NB4 (cell line): ENCODE results near the gene DENND10.

Experiments
- MYC ChIP-seq: IDR thresholded peaks from 2 replicates; pipeline ENCODE4 v1.6.1; 2011; ENCODE audit warnings: low read depth, low read length
- POLR2A ChIP-seq: IDR thresholded peaks from 2 replicates; pipeline ENCODE4 v1.6.1; 2011; ENCODE audit warnings: mild to moderate bottlenecking; ENCODE audit not compliant: insufficient read length; ENCODE audit errors: extremely low read depth
- TF ChIP-seq, protein P1 (sequence below): IDR thresholded peaks from one replicate; pipeline ENCODE4 v1.5.1; 2012; ENCODE audit warnings: low read depth, low read length
- TF ChIP-seq, protein P2 (sequence below): IDR thresholded peaks from 2 replicates; pipeline ENCODE4 v1.6.1; 2011; ENCODE audit warnings: low read depth, low read length

DNA sequence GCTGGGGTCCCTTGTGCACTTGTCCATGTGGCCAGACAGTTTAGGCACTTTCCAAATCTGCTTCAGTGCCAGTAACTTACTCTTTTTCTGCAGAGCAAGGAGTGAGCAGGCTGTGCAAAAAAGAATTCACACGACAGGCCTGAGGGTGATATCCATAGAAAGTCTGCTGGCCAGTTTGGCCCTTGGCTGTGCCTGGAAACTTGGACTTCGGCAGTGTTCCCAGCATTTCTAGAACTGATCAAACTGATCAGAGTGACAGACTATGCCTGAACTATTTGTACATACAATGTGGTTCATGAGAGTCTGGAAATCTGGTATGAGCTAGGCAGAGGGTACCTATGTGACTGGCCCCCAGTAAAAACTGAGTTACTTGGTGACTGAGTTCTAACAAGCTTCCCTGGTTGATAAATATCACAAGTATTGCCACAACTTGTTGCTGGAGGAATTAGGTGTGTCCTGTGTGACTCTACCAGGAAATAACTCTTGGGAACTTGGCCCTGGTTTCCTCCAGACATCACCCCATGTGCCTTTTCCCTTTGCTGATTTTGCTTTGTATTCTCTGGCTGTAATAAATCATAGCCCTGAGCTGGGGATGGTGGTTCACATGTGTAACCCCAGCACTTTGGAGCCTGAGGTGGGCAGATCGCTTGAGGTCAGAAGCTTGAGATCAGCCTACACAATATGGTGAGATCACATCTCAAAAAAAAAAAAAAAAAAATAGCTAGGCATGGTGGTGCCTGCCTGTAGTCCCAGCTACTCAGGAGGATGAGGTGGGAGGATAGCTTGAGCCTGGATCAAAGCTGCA lies 3.3 kb upstream of the DENND10 start:
- TF ChIP-seq, protein P1, sequence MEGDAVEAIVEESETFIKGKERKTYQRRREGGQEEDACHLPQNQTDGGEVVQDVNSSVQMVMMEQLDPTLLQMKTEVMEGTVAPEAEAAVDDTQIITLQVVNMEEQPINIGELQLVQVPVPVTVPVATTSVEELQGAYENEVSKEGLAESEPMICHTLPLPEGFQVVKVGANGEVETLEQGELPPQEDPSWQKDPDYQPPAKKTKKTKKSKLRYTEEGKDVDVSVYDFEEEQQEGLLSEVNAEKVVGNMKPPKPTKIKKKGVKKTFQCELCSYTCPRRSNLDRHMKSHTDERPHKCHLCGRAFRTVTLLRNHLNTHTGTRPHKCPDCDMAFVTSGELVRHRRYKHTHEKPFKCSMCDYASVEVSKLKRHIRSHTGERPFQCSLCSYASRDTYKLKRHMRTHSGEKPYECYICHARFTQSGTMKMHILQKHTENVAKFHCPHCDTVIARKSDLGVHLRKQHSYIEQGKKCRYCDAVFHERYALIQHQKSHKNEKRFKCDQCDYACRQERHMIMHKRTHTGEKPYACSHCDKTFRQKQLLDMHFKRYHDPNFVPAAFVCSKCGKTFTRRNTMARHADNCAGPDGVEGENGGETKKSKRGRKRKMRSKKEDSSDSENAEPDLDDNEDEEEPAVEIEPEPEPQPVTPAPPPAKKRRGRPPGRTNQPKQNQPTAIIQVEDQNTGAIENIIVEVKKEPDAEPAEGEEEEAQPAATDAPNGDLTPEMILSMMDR: no peak
- TF ChIP-seq POLR2A (no peak), MYC (no peak)
- TF ChIP-seq, protein P2, sequence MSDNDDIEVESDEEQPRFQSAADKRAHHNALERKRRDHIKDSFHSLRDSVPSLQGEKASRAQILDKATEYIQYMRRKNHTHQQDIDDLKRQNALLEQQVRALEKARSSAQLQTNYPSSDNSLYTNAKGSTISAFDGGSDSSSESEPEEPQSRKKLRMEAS: no peak
